ENCODE data around the gene XPNPEP1. TPM values are rescaled to one million over a fixed set of nuclear protein-coding genes. Genes with fewer than 3 reads are reported as not detected.
A peak's percentile ranks its signal among the peaks of the same experiment; 100 is the strongest.

XPNPEP1 gene
- total RNA-seq, 2 experiments from 2014 or later = 50.3 to 54.3 TPM

DNA sequence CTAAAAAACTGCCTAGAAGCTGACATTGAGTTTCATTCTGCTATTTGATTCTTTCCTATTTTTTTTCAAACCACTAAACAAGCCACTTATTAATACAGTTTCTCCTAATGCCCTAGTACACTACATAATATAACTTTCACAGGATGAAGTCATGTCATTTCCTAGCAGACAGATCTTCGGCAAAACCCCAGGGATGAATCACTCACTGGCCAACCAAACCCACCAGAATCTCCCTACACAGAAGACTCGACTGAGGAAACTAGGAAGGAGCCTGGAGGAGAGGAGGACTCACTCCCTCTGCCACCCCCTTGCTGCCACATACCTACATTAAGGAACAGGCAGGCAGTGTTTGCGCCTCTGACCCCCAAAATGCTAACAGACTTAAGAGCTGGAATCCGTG is 33.4 kb downstream of the XPNPEP1 start:
- Histone ChIP-seq H3K4me1 (ENCODE audit: insufficient read depth, low read length) (peaks cover 13% of the 10 kb centered on the region), H3K36me3 (ENCODE audit: insufficient read depth, low read length) (peaks cover 46% of the 10 kb centered on the region), H3K4me3 (ENCODE audit: low read length) (no peak overlapping the region), H3K9me3 (ENCODE audit: control insufficient read depth in 1 of 2, insufficient read depth in 1 of 2, low read length in 2 of 2) (no peaks in the 10 kb centered on the region), H3K27me3 (ENCODE audit: control insufficient read depth in 1 of 2, insufficient read depth in 2 of 2, low read length in 2 of 2) (no peaks in the 10 kb centered on the region), H3K27ac (ENCODE audit: low read depth in 1 of 2, low read length in 2 of 2) (no peak overlapping the region)
- intact Hi-C loops (cut with DNase I, micrococcal nuclease) = loop anchor here (5.0 to 10.0 kb wide), 2 partner anchors 215 to 387 kb away; no protein-coding TSS in a partner anchor
- no peaks in the 10 kb centered on the region for H3K27me3 Mint-ChIP-seq
- H3K36me3 Mint-ChIP-seq (ENCODE audit: low read depth) = peaks cover 77% of the 10 kb centered on the region
- H3K9me3 Mint-ChIP-seq = no peaks in the 10 kb centered on the region
- DNase-seq (no peak), ATAC-seq (ENCODE audit: poor library complexity) (no peak)
- ChIA-PET CTCF (interaction anchor here (1.3 kb wide), 1 partner anchor 9 kb away, joined by 4 read pairs; no protein-coding TSS in a partner anchor), POLR2A (interaction anchor here (0.6 to 1.0 kb wide), 3 partner anchors 21 to 413 kb away, joined by 3 to 4 read pairs (median 3); no protein-coding TSS in a partner anchor)
- TF ChIP-seq, protein P1, sequence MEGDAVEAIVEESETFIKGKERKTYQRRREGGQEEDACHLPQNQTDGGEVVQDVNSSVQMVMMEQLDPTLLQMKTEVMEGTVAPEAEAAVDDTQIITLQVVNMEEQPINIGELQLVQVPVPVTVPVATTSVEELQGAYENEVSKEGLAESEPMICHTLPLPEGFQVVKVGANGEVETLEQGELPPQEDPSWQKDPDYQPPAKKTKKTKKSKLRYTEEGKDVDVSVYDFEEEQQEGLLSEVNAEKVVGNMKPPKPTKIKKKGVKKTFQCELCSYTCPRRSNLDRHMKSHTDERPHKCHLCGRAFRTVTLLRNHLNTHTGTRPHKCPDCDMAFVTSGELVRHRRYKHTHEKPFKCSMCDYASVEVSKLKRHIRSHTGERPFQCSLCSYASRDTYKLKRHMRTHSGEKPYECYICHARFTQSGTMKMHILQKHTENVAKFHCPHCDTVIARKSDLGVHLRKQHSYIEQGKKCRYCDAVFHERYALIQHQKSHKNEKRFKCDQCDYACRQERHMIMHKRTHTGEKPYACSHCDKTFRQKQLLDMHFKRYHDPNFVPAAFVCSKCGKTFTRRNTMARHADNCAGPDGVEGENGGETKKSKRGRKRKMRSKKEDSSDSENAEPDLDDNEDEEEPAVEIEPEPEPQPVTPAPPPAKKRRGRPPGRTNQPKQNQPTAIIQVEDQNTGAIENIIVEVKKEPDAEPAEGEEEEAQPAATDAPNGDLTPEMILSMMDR (IDR thresholded peaks at IDR 0.05) = no peak
- H3K4me3 Mint-ChIP-seq = no peak overlapping the region
- peak overlapping the region; percentile 37 for H3K27ac Mint-ChIP-seq
- peaks cover 22% of the 10 kb centered on the region for H3K4me1 Mint-ChIP-seq (ENCODE audit: low read depth)

DNA sequence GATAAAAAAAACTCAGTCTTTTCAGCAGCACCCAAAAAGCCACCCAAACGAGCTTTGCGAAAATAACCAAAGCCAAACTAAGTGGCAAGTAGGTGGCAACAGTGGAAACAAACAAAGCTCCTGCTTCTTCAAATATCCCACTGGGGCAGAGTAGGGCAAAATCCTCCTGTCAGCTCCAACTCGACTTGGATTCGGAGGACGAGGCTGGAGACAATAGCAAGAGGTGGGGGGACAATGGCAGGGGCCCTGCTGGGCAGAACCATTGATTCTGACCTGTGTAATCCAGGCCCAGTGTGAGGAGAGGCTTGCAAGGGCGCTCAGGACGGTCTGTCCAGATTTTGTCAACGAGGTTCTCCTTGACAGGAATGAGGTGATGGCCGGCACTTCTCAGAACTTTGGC is 35.5 kb downstream of the XPNPEP1 start:
- Histone ChIP-seq H3K27me3 (ENCODE audit: control insufficient read depth in 1 of 2, insufficient read depth in 2 of 2, low read length in 2 of 2) (no peaks in the 10 kb centered on the region), H3K9me3 (ENCODE audit: control insufficient read depth in 1 of 2, insufficient read depth in 1 of 2, low read length in 2 of 2) (no peaks in the 10 kb centered on the region), H3K4me1 (ENCODE audit: insufficient read depth, low read length) (peaks cover 10% of the 10 kb centered on the region), H3K36me3 (ENCODE audit: insufficient read depth, low read length) (peaks cover 62% of the 10 kb centered on the region), H3K27ac (ENCODE audit: low read depth in 1 of 2, low read length in 2 of 2) (no peak overlapping the region), H3K4me3 (ENCODE audit: low read length) (no peak overlapping the region)
- ChIA-PET CTCF (no interaction called here), POLR2A (no interaction called here)
- peak overlapping the region; percentile 35 for H3K27ac Mint-ChIP-seq
- intact Hi-C loops (cut with DNase I, micrococcal nuclease) = loop anchor here (5.0 to 10.0 kb wide), 2 partner anchors 217 to 390 kb away; no protein-coding TSS in a partner anchor
- TF ChIP-seq, protein P1 (IDR thresholded peaks at IDR 0.05) = no peak
- H3K4me1 Mint-ChIP-seq (ENCODE audit: low read depth) = peaks cover 10% of the 10 kb centered on the region
- ATAC-seq (ENCODE audit: poor library complexity) (no peak), DNase-seq (no peak)
- no peak overlapping the region for H3K4me3 Mint-ChIP-seq
- peaks cover 86% of the 10 kb centered on the region for H3K36me3 Mint-ChIP-seq (ENCODE audit: low read depth)
- no peaks in the 10 kb centered on the region for H3K9me3 Mint-ChIP-seq
- no peaks in the 10 kb centered on the region for H3K27me3 Mint-ChIP-seq

DNA sequence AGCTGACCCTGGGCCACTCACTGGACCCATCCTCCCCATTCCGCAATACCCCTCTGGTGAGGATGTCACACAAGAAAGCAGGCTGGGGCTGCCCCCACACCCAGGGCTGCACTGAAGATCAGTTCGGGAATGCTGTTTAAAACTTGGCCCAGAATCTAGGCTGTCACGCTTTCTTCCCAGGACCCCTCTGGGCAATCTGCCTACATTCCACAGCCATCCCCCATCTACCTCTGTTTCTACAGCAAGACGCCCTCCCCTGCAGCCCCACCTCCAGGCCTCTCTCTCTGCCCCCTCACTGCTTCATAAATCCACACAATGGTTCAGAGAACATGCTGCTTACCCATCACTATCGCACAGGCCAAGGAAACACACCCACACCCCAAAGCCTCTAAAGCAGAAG is 36.1 kb downstream of the XPNPEP1 start:
- TF ChIP-seq, protein P1 (IDR thresholded peaks at IDR 0.05) = no peak
- no peak overlapping the region for H3K4me3 ChIP-seq (ENCODE audit: low read length)
- Mint-ChIP-seq H3K27ac (peak overlapping the region; percentile 35), H3K9me3 (no peaks in the 10 kb centered on the region), H3K4me3 (no peak overlapping the region), H3K4me1 (ENCODE audit: low read depth) (peaks cover 8% of the 10 kb centered on the region), H3K36me3 (ENCODE audit: low read depth) (peaks cover 88% of the 10 kb centered on the region), H3K27me3 (no peaks in the 10 kb centered on the region)
- ATAC-seq (ENCODE audit: poor library complexity) (no peak), DNase-seq (no peak)
- H3K27ac ChIP-seq (ENCODE audit: low read depth in 1 of 2, low read length in 2 of 2) = no peak overlapping the region
- no peaks in the 10 kb centered on the region for H3K27me3 ChIP-seq (ENCODE audit: control insufficient read depth in 1 of 2, insufficient read depth in 2 of 2, low read length in 2 of 2)
- intact Hi-C loops (cut with DNase I, micrococcal nuclease) = loop anchor here (5.0 to 10.0 kb wide), 2 partner anchors 218 to 390 kb away; no protein-coding TSS in a partner anchor
- ChIA-PET POLR2A (no interaction called here), CTCF (no interaction called here)
- peaks cover 68% of the 10 kb centered on the region for H3K36me3 ChIP-seq (ENCODE audit: insufficient read depth, low read length)
- H3K9me3 ChIP-seq (ENCODE audit: control insufficient read depth in 1 of 2, insufficient read depth in 1 of 2, low read length in 2 of 2) = no peaks in the 10 kb centered on the region
- H3K4me1 ChIP-seq (ENCODE audit: insufficient read depth, low read length) = peaks cover 8% of the 10 kb centered on the region
